DOHH2 (cell line): ENCODE measurements around the gene CTSS.
"Not testable (repeated sequence)": the region's sequence is repeated elsewhere in the genome, so short reads cannot be mapped to it uniquely, and the experiment has no call there.

Experiments
- H3F3A ChIP-seq: fragments of 200-600 bp; sonication (generic), shearing (Covaris generic); 2 replicates; pipeline ENCODE4 v1.6.0; 2016; ENCODE audit warnings: antibody characterized with exemption, mild to moderate bottlenecking; ENCODE audit not compliant: control insufficient read depth, insufficient read depth
- H3K27ac ChIP-seq: fragments of 200-600 bp; sonication (generic); 2 replicates; pipeline ENCODE4 v1.5.1; 2014; ENCODE audit warnings: low read depth, mild to moderate bottlenecking, low read length, moderate library complexity
- H3K27me3 ChIP-seq: fragments of 200-600 bp; sonication (generic); 2 replicates; pipeline ENCODE4 v1.6.1; 2014; ENCODE audit warnings: mild to moderate bottlenecking, low read length, mixed read lengths; ENCODE audit not compliant: control insufficient read depth
- H3K36me3 ChIP-seq: fragments of 200-600 bp; sonication (generic); 2 replicates; pipeline ENCODE4 v1.6.1; 2014; ENCODE audit warnings: mild to moderate bottlenecking, low read length, moderate library complexity, mixed read lengths; ENCODE audit not compliant: control insufficient read depth
- H3K4me1 ChIP-seq: fragments of 200-600 bp; sonication (generic); 2 replicates; pipeline ENCODE4 v1.6.1; 2014; ENCODE audit warnings: mild to moderate bottlenecking, low read length, mixed read lengths; ENCODE audit not compliant: control insufficient read depth
- H3K4me2 ChIP-seq: fragments of 200-600 bp; sonication (generic); 2 replicates; pipeline ENCODE4 v1.6.0; 2014; ENCODE audit warnings: mild to moderate bottlenecking, low read length, moderate library complexity
- H3K4me3 ChIP-seq: fragments of 200-600 bp; sonication (generic); 2 replicates; pipeline ENCODE4 v1.5.1; 2014; ENCODE audit warnings: mild to moderate bottlenecking, low read length, mixed read lengths
- H3K79me2 ChIP-seq: fragments of 200-600 bp; sonication (generic); 2 replicates; pipeline ENCODE4 v1.6.1; 2014; ENCODE audit warnings: mild to moderate bottlenecking, low read length, mixed read lengths; ENCODE audit not compliant: control insufficient read depth
- H3K9me2 ChIP-seq: fragments of 200-600 bp; sonication (generic); replicated peaks from 2 replicates; pipeline ENCODE4 v1.6.1; 2014; ENCODE audit warnings: mild to moderate bottlenecking, low read length, mixed read lengths; ENCODE audit not compliant: control insufficient read depth
- H3K9me3 ChIP-seq: fragments of 200-600 bp; sonication (generic); 2 replicates; pipeline ENCODE4 v1.6.1; 2014; ENCODE audit warnings: antibody characterized with exemption, low read length, mixed read lengths; ENCODE audit not compliant: control insufficient read depth, insufficient read depth
- H4K20me1 ChIP-seq: fragments of 200-600 bp; sonication (generic); 2 replicates; pipeline ENCODE4 v1.6.0; 2014; ENCODE audit warnings: low read depth, mild to moderate bottlenecking, antibody characterized with exemption, low read length, moderate library complexity; ENCODE audit not compliant: control insufficient read depth, insufficient read depth
- EZH2phosphoT487 ChIP-seq: fragments of 200-600 bp; sonication (generic); IDR thresholded peaks from 2 replicates; pipeline ENCODE4 v1.6.1; 2017; ENCODE audit warnings: borderline replicate concordance, mild to moderate bottlenecking, antibody characterized with exemption, low read length, moderate library complexity, mixed read lengths
- TF ChIP-seq, protein P1 (sequence below): fragments of 200-600 bp; sonication (generic); IDR thresholded peaks from one replicate; pipeline ENCODE4 v1.5.1; 2014; ENCODE audit warnings: antibody characterized with exemption, mild to moderate bottlenecking, low read depth, low read length; ENCODE audit not compliant: poor library complexity, severe bottlenecking

CTSS gene

DNA sequence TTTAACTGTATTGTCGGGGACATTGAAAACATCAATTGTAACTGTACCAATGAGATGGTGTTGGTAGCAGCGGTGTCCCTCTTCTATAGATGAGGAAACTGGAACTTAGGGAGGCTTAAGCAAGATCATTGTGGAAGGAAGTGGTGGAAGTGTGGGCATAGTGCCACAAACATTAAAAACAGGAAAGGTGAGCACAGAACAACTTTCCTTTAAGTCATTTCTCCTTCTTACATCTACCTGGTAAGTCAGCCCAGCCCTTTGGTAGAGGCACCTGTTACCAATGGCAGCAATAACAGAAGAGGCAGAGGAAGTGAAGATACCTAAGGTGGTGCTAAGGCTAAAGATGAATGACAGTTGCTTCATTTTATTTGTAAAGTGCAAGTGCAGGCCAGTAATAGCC, 12.0 kb upstream of the CTSS start:
- H3K9me3 ChIP-seq, result no peaks in the 10 kb centered on the region
- no peaks in the 10 kb centered on the region for H4K20me1 ChIP-seq
- no peaks in the 10 kb centered on the region for H3K79me2 ChIP-seq
- H3K4me1 ChIP-seq, result no peaks in the 10 kb centered on the region
- H3K4me3 ChIP-seq, result no peak overlapping the region
- H3K4me2 ChIP-seq, result no peak overlapping the region
- H3F3A ChIP-seq, result 0 out of 2 replicates have a peak, but pooled peaks cover 3% of the 10 kb centered on the region
- H3K36me3 ChIP-seq, result no peaks in the 10 kb centered on the region
- TF ChIP-seq, protein P1, sequence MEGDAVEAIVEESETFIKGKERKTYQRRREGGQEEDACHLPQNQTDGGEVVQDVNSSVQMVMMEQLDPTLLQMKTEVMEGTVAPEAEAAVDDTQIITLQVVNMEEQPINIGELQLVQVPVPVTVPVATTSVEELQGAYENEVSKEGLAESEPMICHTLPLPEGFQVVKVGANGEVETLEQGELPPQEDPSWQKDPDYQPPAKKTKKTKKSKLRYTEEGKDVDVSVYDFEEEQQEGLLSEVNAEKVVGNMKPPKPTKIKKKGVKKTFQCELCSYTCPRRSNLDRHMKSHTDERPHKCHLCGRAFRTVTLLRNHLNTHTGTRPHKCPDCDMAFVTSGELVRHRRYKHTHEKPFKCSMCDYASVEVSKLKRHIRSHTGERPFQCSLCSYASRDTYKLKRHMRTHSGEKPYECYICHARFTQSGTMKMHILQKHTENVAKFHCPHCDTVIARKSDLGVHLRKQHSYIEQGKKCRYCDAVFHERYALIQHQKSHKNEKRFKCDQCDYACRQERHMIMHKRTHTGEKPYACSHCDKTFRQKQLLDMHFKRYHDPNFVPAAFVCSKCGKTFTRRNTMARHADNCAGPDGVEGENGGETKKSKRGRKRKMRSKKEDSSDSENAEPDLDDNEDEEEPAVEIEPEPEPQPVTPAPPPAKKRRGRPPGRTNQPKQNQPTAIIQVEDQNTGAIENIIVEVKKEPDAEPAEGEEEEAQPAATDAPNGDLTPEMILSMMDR, result no peak
- TF ChIP-seq EZH2phosphoT487, result no peak
- H3K27ac ChIP-seq, result no peak overlapping the region
- no peaks in the 10 kb centered on the region for H3K27me3 ChIP-seq
- no peaks in the 10 kb centered on the region for H3K9me2 ChIP-seq

GRCh38 chr1:150775931-150776505, 10.4 kb upstream of the CTSS start:
- H3K4me2 ChIP-seq, H3K4me3 ChIP-seq, H3K27me3 ChIP-seq, H3K9me2 ChIP-seq, H3K36me3 ChIP-seq, H3K4me1 ChIP-seq, H3K79me2 ChIP-seq, H3K9me3 ChIP-seq, H3F3A ChIP-seq, H4K20me1 ChIP-seq, H3K27ac ChIP-seq: not testable (repeated sequence)

- no peaks in the 10 kb centered on the region for H3K9me2 ChIP-seq
- H3K4me2 ChIP-seq, result no peak overlapping the region
- no peaks in the 10 kb centered on the region for H3K27me3 ChIP-seq
- 0 out of 2 replicates have a peak, but pooled peaks cover under 1% of the 10 kb centered on the region for H3F3A ChIP-seq
- TF ChIP-seq, protein P1, result no peak
- TF ChIP-seq EZH2phosphoT487, result no peak
- no peaks in the 10 kb centered on the region for H3K36me3 ChIP-seq
- no peaks in the 10 kb centered on the region for H4K20me1 ChIP-seq
- no peak overlapping the region for H3K27ac ChIP-seq
- H3K4me3 ChIP-seq, result no peak overlapping the region
- H3K9me3 ChIP-seq, result no peaks in the 10 kb centered on the region
- peaks cover 7% of the 10 kb centered on the region for H3K4me1 ChIP-seq
- no peaks in the 10 kb centered on the region for H3K79me2 ChIP-seq
These were observed 9.7 kb upstream of the CTSS start for GRCh38 chr1:150775276-150775675.

GRCh38 chr1:150772326-150772725, 6.7 kb upstream of the CTSS start:
- H3K36me3 ChIP-seq, result no peaks in the 10 kb centered on the region
- H3K27me3 ChIP-seq, result no peaks in the 10 kb centered on the region
- H3K9me3 ChIP-seq, result no peaks in the 10 kb centered on the region
- no peak for TF ChIP-seq EZH2phosphoT487
- TF ChIP-seq, protein P1, result no peak
- no peak overlapping the region for H3K27ac ChIP-seq
- no peaks in the 10 kb centered on the region for H3K9me2 ChIP-seq
- peaks cover 7% of the 10 kb centered on the region; the same call in 1 of the 2 replicates for H3F3A ChIP-seq
- peaks cover 24% of the 10 kb centered on the region for H3K4me1 ChIP-seq
- no peaks in the 10 kb centered on the region for H3K79me2 ChIP-seq
- no peak overlapping the region for H3K4me2 ChIP-seq
- H3K4me3 ChIP-seq, result no peak overlapping the region
- no peaks in the 10 kb centered on the region for H4K20me1 ChIP-seq

DNA sequence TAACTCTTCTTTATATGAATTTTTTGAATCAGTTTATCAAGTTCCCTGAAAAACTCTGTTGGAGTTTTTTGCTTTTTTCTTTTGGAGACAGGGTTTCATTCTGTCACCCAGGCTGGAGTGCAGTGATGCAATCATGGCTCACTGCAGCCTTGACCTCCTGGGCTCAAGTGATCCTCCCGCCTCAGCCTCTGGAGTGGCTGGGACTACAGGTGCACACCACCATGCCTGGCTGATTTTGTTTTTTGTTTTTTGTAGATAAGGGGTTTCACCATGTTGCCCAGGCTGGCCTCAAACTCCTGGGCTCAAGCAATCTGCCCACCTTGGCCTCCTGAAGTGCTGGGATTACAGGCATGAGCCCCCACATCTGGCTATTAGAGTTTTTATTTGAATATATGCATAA, 2.1 kb upstream of the CTSS start:
- not testable (repeated sequence) for H3K9me3 ChIP-seq, H3K4me3 ChIP-seq, H3K9me2 ChIP-seq

GRCh38 chr1:150765977-150766301, 361 bp upstream of the CTSS start:
- not testable (repeated sequence) for H3K27me3 ChIP-seq, H3F3A ChIP-seq, H3K9me3 ChIP-seq, H3K9me2 ChIP-seq, H4K20me1 ChIP-seq
- peak overlapping the region; percentile 86 for H3K4me3 ChIP-seq
- peak overlapping the region; percentile 83 for H3K27ac ChIP-seq
- peaks cover 24% of the 10 kb centered on the region for H3K36me3 ChIP-seq
- peaks cover 45% of the 10 kb centered on the region for H3K79me2 ChIP-seq
- H3K4me2 ChIP-seq, result peak overlapping the region; percentile 90
- H3K4me1 ChIP-seq, result peaks cover 59% of the 10 kb centered on the region

More for the DNA sequence above, 2.1 kb upstream of the CTSS start:
- H4K20me1 ChIP-seq, H3K36me3 ChIP-seq, H3K4me2 ChIP-seq, H3K27me3 ChIP-seq, H3F3A ChIP-seq, H3K27ac ChIP-seq: not testable (repeated sequence)
- Histone ChIP-seq H3K4me1 (peaks cover 50% of the 10 kb centered on the region), H3K79me2 (peaks cover 28% of the 10 kb centered on the region)
